ENCODE measurements around the gene NAALADL2.

DNA sequence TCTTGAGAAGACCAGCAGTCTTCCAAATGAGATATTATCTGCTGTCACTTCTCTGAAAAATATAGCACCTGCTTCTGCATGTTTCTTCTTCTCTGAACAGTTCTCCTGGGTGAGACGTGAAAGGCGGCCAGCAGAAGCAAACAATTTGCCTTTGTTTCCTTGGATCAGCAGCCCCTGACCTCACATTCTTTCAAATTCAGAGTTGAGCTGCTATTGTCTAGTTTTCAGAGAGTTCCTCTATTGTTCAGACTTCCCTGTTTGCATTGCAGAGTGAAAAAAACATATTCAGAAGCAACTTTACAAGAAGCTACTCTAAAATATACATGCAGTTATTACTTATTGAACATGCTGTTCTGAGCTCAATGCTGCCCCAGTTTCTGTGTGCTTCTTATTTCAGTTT is 653.6 kb downstream of the NAALADL2 start:
- TF ChIP-seq, protein P1, sequence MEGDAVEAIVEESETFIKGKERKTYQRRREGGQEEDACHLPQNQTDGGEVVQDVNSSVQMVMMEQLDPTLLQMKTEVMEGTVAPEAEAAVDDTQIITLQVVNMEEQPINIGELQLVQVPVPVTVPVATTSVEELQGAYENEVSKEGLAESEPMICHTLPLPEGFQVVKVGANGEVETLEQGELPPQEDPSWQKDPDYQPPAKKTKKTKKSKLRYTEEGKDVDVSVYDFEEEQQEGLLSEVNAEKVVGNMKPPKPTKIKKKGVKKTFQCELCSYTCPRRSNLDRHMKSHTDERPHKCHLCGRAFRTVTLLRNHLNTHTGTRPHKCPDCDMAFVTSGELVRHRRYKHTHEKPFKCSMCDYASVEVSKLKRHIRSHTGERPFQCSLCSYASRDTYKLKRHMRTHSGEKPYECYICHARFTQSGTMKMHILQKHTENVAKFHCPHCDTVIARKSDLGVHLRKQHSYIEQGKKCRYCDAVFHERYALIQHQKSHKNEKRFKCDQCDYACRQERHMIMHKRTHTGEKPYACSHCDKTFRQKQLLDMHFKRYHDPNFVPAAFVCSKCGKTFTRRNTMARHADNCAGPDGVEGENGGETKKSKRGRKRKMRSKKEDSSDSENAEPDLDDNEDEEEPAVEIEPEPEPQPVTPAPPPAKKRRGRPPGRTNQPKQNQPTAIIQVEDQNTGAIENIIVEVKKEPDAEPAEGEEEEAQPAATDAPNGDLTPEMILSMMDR (IDR thresholded peaks at IDR 0.05): no peak
- TF ChIP-seq EZH2 (IDR thresholded peaks at IDR 0.05; ENCODE audit: borderline replicate concordance, insufficient read depth, low read depth, low read length, poor library complexity, severe bottlenecking): no peak

All from B cell (primary cell).